ENCODE measurements around the gene SYNE1.

SYNE1 gene

DNA sequence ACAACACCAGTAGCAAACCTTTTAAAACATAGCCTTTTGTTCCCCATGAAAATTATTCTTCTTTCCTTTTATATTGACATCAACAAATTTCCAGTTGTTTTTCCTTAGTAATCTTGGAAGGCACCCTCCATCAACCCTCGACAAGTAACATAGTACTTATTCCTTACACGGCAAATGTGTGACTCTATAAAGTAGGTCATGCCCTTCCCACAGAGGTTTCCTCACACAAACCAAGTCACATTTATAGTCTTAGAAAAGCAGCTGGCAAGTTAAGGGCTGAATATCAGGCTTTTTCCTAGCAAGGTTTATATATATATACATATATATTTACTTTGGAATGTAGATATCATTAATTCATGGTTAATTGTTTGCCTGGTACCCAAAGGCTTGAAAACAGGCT lies 371.5 kb downstream of the SYNE1 start:
- no peaks in the 10 kb centered on the region for H3K36me3 ChIP-seq (ENCODE audit: control insufficient read depth, low read depth, low read length)
- peaks cover 6% of the 10 kb centered on the region for H3K9me3 ChIP-seq (ENCODE audit: control insufficient read depth, low read depth, low read length)
- H3K27ac ChIP-seq (ENCODE audit: low read length), result no peak overlapping the region
- H3K4me3 ChIP-seq (ENCODE audit: low read length), result no peak overlapping the region
- no peak overlapping the region for H3K9ac ChIP-seq (ENCODE audit: low read length)
- no peaks in the 10 kb centered on the region for H3K27me3 ChIP-seq (ENCODE audit: control insufficient read depth, insufficient read depth, low read length)
- peaks cover 3% of the 10 kb centered on the region for H3K4me1 ChIP-seq (ENCODE audit: control insufficient read depth, low read depth, low read length)

DNA sequence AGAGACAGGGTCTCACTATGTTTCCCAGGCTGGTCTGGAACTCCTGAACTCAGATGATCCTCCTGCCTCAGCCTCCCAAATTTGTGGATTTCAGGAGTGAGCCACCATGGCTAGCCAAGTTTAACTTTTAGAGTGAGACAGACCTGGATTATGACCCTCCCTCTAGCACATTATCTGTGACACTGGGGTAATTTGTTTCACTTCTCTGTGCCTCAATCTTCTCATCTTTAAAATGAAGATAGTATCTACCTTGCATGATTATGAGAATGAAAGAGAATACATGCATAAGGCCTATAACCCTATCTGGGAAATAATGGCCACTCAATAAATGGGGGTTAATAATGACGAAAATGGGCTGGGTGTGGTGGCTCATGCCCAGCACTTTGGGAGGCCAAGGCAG lies 373.6 kb downstream of the SYNE1 start:
- Histone ChIP-seq H3K4me3 (ENCODE audit: low read length) (no peak overlapping the region), H3K27me3 (ENCODE audit: control insufficient read depth, insufficient read depth, low read length) (no peaks in the 10 kb centered on the region), H3K9me3 (ENCODE audit: control insufficient read depth, low read depth, low read length) (peaks cover 6% of the 10 kb centered on the region), H3K27ac (ENCODE audit: low read length) (no peak overlapping the region), H3K36me3 (ENCODE audit: control insufficient read depth, low read depth, low read length) (no peaks in the 10 kb centered on the region), H3K9ac (ENCODE audit: low read length) (no peak overlapping the region), H3K4me1 (ENCODE audit: control insufficient read depth, low read depth, low read length) (no peaks in the 10 kb centered on the region)

DNA sequence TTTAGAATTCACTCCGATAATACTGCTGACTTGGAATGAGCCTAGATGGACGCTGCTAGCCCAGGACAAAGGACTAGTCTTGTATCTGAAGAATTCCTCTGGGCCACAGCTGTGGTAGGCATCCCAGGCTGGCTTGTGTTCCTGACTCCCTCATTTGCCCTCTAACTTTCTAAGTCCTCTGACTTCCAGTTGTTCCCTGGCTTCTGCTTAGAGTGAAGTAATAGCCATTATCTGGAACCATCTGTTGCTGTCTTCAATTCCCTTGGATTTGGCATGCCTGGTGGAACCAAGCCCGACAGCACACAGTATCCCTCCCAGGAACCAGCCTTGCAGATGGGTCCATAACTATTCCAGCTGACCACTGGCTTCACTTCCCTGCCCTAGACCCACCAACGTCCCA lies 376.0 kb downstream of the SYNE1 start:
- no peaks in the 10 kb centered on the region for H3K36me3 ChIP-seq (ENCODE audit: control insufficient read depth, low read depth, low read length)
- no peaks in the 10 kb centered on the region for H3K27me3 ChIP-seq (ENCODE audit: control insufficient read depth, insufficient read depth, low read length)
- H3K4me1 ChIP-seq (ENCODE audit: control insufficient read depth, low read depth, low read length), result no peaks in the 10 kb centered on the region
- H3K9me3 ChIP-seq (ENCODE audit: control insufficient read depth, low read depth, low read length), result peaks cover 6% of the 10 kb centered on the region
- no peak overlapping the region for H3K27ac ChIP-seq (ENCODE audit: low read length)
- no peak overlapping the region for H3K9ac ChIP-seq (ENCODE audit: low read length)
- H3K4me3 ChIP-seq (ENCODE audit: low read length), result no peak overlapping the region

DNA sequence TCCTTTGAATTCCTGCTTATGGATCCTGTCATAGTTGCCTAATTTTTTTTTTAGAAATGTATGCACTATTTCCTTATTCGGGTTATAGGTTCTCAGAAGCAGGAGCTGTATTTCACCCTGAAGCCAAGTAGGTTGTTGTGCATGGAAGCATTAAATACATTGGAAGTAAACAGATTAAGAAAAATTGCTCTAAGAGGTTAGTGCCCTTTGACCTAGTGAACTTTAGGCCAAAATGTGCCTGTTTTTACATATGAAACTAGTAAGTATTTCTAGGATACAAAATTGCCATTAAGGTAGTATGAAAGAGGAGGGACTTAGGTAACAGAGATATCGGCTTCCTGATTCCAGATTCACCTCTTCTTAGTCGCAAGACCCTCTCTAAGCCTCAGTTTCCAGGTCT lies 377.9 kb downstream of the SYNE1 start:
- Histone ChIP-seq H3K9ac (ENCODE audit: low read length) (no peak overlapping the region), H3K4me3 (ENCODE audit: low read length) (no peak overlapping the region), H3K27ac (ENCODE audit: low read length) (no peak overlapping the region), H3K27me3 (ENCODE audit: control insufficient read depth, insufficient read depth, low read length) (no peaks in the 10 kb centered on the region), H3K4me1 (ENCODE audit: control insufficient read depth, low read depth, low read length) (no peaks in the 10 kb centered on the region), H3K9me3 (ENCODE audit: control insufficient read depth, low read depth, low read length) (peaks cover 6% of the 10 kb centered on the region), H3K36me3 (ENCODE audit: control insufficient read depth, low read depth, low read length) (no peaks in the 10 kb centered on the region)

DNA sequence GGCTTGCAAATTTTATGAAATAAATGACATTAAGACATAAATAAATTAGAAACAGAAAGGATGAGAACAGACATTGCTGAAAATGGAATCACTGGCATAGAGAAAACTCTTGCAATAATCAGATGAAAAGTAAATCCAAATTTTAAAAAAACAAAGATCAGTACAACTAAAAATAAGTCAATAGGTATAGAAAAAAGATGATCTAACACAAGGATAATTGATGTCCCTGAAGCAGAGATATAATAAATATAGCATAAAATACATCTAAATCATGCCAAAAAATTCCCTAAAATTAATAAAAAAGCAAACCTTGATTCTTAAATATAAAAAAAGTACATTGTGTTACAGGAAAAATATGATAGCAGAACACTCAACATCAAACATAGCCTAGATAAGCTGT lies 379.6 kb downstream of the SYNE1 start:
- H3K4me3 ChIP-seq (ENCODE audit: low read length), result no peak overlapping the region

DNA sequence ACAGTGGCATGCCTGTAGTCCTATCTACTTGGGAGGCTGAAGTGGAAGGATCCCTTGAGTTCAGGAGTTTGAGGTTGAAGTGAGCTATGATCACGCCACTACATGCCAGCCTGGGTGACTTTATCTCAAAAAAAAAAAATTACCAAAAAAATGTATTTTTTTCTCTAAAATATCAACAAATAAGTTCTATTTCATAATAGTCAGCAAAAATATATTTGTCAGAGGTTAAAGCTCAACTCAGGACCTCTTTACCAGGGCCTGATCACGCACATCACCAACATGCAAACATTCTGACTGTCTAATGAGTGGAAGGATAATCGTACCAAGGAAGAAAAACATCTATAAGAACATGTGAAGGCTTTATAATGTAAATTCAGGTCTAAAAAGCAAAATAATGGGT lies 387.0 kb downstream of the SYNE1 start:
- no peak overlapping the region for H3K4me3 ChIP-seq (ENCODE audit: low read length)
- H3K36me3 ChIP-seq (ENCODE audit: control insufficient read depth, low read depth, low read length), result no peaks in the 10 kb centered on the region
- no peak overlapping the region for H3K9ac ChIP-seq (ENCODE audit: low read length)

More for the DNA sequence above, 379.6 kb downstream of the SYNE1 start:
- no peaks in the 10 kb centered on the region for H3K9me3 ChIP-seq (ENCODE audit: control insufficient read depth, low read depth, low read length)
- H3K4me1 ChIP-seq (ENCODE audit: control insufficient read depth, low read depth, low read length), result no peaks in the 10 kb centered on the region
- no peak overlapping the region for H3K27ac ChIP-seq (ENCODE audit: low read length)
- no peaks in the 10 kb centered on the region for H3K36me3 ChIP-seq (ENCODE audit: control insufficient read depth, low read depth, low read length)
- H3K9ac ChIP-seq (ENCODE audit: low read length), result no peak overlapping the region
- no peaks in the 10 kb centered on the region for H3K27me3 ChIP-seq (ENCODE audit: control insufficient read depth, insufficient read depth, low read length)

DNA sequence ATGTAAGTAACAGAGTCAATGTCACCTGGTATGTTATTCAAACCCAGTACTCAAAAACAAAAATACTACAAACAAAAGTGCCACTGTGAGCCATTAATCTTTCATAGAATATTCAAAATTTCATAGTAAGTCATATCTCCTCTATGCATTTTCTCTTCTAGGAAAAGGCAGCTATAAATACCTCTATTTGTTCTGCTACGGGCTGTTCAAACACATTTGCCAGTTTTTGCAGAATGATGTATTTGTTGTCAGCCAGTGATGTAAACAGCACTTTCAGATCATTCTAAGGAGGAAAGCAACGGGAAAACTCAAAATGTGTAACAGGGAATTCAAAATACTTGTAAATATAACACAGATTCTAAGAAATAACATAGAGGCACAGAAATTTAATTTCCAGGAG lies 388.2 kb downstream of the SYNE1 start:
- Histone ChIP-seq H3K9me3 (ENCODE audit: control insufficient read depth, low read depth, low read length) (no peaks in the 10 kb centered on the region), H3K36me3 (ENCODE audit: control insufficient read depth, low read depth, low read length) (no peaks in the 10 kb centered on the region), H3K4me3 (ENCODE audit: low read length) (no peak overlapping the region), H3K27me3 (ENCODE audit: control insufficient read depth, insufficient read depth, low read length) (no peaks in the 10 kb centered on the region), H3K27ac (ENCODE audit: low read length) (no peak overlapping the region), H3K4me1 (ENCODE audit: control insufficient read depth, low read depth, low read length) (no peaks in the 10 kb centered on the region), H3K9ac (ENCODE audit: low read length) (no peak overlapping the region)

More for the DNA sequence above, 387.0 kb downstream of the SYNE1 start:
- Histone ChIP-seq H3K27ac (ENCODE audit: low read length) (no peak overlapping the region), H3K4me1 (ENCODE audit: control insufficient read depth, low read depth, low read length) (no peaks in the 10 kb centered on the region), H3K27me3 (ENCODE audit: control insufficient read depth, insufficient read depth, low read length) (no peaks in the 10 kb centered on the region), H3K9me3 (ENCODE audit: control insufficient read depth, low read depth, low read length) (no peaks in the 10 kb centered on the region)

DNA sequence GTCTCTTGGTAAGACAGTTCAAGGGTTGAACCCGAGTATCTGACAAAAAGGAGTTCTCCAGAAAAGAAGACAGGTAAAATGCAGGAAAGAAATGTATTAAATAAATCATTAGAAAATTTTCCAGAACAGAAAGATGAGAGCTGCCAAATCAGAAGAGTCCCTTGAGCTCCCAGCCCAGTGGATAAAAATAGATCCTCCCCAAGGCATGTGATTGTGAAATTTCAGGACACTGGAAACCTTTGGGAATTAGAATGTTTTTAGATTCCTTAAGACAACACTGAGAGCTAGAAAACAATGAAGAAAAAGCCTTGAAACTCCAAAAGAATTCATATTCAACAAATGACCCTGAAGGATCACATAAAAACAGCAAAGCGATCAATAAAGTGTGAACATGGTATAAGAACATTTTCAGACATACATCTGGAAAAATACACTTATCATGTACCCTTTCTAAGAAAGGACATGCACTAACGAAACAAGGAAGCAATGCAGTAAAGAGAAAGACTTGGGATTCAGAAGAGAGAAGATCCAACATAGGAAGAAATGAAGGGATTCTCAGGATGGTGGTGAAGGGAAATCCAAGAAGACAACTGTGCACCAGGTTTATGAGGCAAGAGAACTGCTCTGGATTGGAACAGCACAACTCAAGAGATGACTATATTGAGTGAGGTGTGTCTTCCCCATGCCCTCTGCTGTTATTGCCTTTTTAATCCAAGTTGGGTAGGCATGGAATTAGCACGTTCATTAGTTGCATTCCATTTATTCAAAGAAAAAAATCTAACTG lies 390.4 kb downstream of the SYNE1 start:
- H3K4me3 ChIP-seq (ENCODE audit: low read length), result no peak overlapping the region
- H3K27ac ChIP-seq (ENCODE audit: low read length), result no peak overlapping the region
- no peaks in the 10 kb centered on the region for H3K36me3 ChIP-seq (ENCODE audit: control insufficient read depth, low read depth, low read length)
- H3K9me3 ChIP-seq (ENCODE audit: control insufficient read depth, low read depth, low read length), result no peaks in the 10 kb centered on the region
- no peaks in the 10 kb centered on the region for H3K4me1 ChIP-seq (ENCODE audit: control insufficient read depth, low read depth, low read length)
- H3K27me3 ChIP-seq (ENCODE audit: control insufficient read depth, insufficient read depth, low read length), result no peaks in the 10 kb centered on the region
- no peak overlapping the region for H3K9ac ChIP-seq (ENCODE audit: low read length)

DNA sequence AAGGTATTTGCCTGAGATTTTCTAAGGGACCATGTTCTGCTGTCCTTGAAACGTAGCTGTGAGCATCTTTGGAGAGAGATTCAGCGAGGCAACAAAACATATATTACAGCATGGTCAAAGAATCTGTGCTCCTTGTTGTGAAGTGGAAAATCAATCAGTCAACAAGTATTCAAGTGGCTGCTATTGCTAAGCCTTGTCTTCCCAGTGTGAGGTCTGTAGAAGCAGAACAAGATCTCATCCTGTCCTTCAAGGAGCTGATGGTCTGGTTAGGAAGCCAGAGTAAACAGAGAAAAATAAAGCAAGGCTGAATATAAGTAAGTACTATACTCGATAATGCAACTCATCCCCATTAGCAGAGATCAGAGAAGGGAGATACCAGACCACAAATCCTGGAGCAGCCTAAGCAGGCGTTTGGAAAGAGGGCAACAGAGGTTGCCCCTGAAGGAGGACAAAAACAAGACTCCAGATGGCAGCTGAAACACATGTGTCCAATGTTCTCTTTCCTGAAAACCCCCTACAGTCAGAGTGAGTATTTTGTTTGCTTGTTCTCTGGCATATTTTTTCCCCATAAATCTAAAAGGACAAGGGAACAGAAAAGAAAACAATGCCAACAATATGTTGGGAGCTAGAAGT lies 392.0 kb downstream of the SYNE1 start:
- H3K9me3 ChIP-seq (ENCODE audit: control insufficient read depth, low read depth, low read length), result no peaks in the 10 kb centered on the region
- no peak overlapping the region for H3K4me3 ChIP-seq (ENCODE audit: low read length)
- no peak overlapping the region for H3K9ac ChIP-seq (ENCODE audit: low read length)
- H3K27ac ChIP-seq (ENCODE audit: low read length), result no peak overlapping the region
- H3K27me3 ChIP-seq (ENCODE audit: control insufficient read depth, insufficient read depth, low read length), result no peaks in the 10 kb centered on the region
- H3K4me1 ChIP-seq (ENCODE audit: control insufficient read depth, low read depth, low read length), result no peaks in the 10 kb centered on the region
- no peaks in the 10 kb centered on the region for H3K36me3 ChIP-seq (ENCODE audit: control insufficient read depth, low read depth, low read length)

DNA sequence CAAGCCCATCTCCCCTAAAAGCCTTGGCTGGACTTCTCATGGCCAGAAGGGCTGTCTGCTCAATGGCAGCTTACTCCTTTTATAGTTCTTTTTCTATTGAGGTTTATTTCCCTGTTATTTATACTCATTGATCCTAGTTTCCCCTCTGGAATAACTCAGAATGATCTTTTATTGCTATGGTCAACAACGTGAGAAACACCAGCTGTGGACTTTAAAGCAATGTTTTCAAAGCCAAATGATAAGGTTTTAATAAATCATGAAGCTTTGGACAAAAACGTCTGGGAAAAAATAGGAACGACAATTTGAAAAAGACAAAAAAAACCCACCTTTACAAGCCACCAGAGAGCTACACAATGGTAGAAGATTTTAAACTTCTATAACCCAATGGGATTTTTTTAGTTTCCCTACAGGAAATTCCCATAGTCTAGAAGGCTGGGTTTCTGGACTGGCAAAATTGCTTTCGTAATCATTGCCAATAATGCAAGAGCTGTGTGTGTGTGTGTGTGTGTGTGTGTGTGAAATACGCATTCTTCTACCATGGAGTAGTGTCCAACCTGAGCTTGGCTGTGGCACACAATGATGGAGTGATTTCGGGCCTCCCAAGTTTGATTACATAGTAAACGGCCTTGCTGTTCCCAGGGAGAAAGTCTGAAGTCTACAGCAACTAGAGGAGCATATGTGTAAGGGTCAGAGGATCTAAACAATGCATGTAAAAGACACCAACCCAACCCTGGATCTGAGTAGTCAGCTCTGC lies 396.0 kb downstream of the SYNE1 start:
- Histone ChIP-seq H3K4me3 (ENCODE audit: low read length) (no peak overlapping the region), H3K9me3 (ENCODE audit: control insufficient read depth, low read depth, low read length) (no peaks in the 10 kb centered on the region), H3K36me3 (ENCODE audit: control insufficient read depth, low read depth, low read length) (no peaks in the 10 kb centered on the region), H3K4me1 (ENCODE audit: control insufficient read depth, low read depth, low read length) (no peaks in the 10 kb centered on the region), H3K9ac (ENCODE audit: low read length) (no peak overlapping the region), H3K27ac (ENCODE audit: low read length) (no peak overlapping the region), H3K27me3 (ENCODE audit: control insufficient read depth, insufficient read depth, low read length) (no peaks in the 10 kb centered on the region)

DNA sequence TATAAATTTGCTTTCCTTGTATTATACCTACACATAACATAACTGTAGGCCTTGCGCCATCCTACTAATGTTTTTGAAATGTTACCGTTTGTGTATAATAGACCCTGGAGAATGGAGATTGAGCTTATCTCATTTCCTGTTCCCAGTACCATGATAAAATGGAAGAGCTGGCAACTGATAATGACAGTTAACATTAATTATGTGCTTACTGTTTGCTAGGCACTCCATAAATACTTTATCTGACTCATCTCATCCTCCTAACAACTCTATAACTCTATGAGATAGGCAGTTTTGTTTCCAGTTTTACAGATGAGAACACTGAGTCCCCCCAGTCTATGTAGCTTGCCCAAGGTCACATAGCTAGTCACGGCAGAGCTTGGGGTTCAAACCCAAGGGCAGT lies 396.7 kb downstream of the SYNE1 start:
- Histone ChIP-seq H3K4me3 (ENCODE audit: low read length) (no peak overlapping the region), H3K4me1 (ENCODE audit: control insufficient read depth, low read depth, low read length) (no peaks in the 10 kb centered on the region), H3K9ac (ENCODE audit: low read length) (no peak overlapping the region), H3K36me3 (ENCODE audit: control insufficient read depth, low read depth, low read length) (no peaks in the 10 kb centered on the region), H3K9me3 (ENCODE audit: control insufficient read depth, low read depth, low read length) (no peaks in the 10 kb centered on the region), H3K27me3 (ENCODE audit: control insufficient read depth, insufficient read depth, low read length) (no peaks in the 10 kb centered on the region), H3K27ac (ENCODE audit: low read length) (no peak overlapping the region)
